Measurements from ENCODE around the gene CDR2.

DNA sequence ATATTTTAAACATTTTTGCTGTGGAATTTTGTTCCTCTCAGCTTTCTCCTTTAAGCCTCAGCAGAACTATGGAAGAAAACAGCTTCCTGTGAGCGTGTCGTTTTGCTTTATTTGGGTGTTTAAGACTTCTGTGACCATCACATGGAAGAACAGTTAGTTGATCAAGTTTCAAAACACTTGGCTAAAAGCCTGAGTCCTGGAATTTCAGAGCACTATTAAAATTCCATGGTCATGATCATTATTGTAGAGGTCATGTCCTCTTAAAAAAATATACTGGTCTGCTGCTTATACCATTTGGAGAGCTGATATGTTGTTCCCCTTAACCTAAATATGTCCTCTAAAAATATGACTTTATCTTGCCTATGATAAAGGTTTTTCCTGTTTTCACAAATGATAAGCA lies 12.6 kb upstream of the CDR2 start:
- no peak for TF ChIP-seq POLR2A (IDR thresholded peaks at IDR 0.05; ENCODE audit: low read depth, low read length)
- TF ChIP-seq TAF1 (IDR thresholded peaks at IDR 0.05; ENCODE audit: borderline replicate concordance, low read depth, low read length), result no peak
- no peak for TF ChIP-seq POLR2AphosphoS5 (IDR thresholded peaks at IDR 0.05; ENCODE audit: low read depth, low read length)

Measured in GM12892 (cell line).